Activated CD8-positive, alpha-beta memory T cell treated with anti-CD3 and anti-CD28 coated beads for 36 hours (primary cell): ENCODE data around the gene TINAGL1. TPM values are rescaled to one million over a fixed set of nuclear protein-coding genes. Genes with fewer than 3 reads are reported as not detected.

ENCODE experiments used
- CTCF ChIA-PET: fragments of 350-600 bp; sonication (Branson Sonifier 250); formaldehyde crosslinking; loops from one replicate; lab custom pipeline; 2021; ENCODE audit warnings: antibody characterized with exemption; lab: Charles Lee
- POLR2A ChIA-PET: fragments of 350-600 bp; sonication (Branson Sonifier 250); formaldehyde crosslinking; loops from one replicate; lab custom pipeline; 2021; ENCODE audit warnings: antibody characterized with exemption; lab: Charles Lee
- total RNA-seq, 2 experiments: library from RNA; stranded (reverse); gene quantifications; one replicate each; pipeline ENCODE4 v1.2.3, GENCODE V29; 2021

TINAGL1 gene
- total RNA-seq, 2 experiments from 2014 or later = not detected

DNA sequence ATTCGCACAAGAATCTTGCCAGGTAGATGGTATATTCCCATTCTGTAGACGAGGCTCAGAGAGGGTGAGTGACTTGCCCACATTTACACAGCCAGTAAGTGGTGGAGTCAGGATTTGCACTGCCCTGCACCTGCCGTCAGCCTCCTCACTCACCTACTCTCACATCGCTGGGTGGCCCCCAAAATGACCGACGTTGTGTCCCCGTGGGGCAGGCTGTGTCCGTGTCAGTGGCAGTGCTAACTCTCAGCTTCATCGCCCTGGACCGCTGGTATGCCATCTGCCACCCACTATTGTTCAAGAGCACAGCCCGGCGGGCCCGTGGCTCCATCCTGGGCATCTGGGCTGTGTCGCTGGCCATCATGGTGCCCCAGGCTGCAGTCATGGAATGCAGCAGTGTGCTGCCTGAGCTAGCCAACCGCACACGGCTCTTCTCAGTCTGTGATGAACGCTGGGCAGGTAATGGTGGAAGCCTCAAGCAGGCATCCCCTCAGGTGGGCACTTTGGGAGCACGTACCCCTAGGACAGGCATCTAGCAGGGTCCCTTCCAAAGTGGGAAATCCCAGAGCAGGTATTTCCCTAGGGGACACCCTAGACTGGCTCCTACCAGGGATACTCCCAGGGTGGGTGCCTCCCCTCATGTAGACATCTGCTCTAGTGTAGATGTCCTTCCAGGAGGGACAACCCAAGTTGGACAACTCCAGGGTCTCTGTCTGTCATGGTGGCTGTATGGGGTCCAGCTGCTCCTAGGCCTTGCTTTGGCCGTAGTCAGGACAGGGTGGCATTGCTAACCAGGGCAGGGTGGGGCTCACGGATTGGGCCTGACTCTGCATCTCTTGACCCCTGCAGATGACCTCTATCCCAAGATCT lies 44.5 kb downstream of the TINAGL1 start:
- POLR2A ChIA-PET = no interaction called here

DNA sequence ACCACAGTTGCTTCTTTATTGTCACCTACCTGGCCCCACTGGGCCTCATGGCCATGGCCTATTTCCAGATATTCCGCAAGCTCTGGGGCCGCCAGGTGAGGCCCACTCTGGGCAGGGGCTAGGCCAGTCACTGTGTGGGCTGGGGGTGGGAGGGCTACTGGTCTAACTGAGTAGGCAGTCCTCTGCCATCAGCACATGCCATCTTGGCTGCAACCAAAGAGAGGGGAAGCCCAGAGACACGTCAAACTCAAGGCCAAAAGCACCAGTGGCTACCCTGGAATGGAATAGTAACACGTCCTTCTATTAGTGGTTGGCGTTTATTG lies 45.1 kb downstream of the TINAGL1 start:
- POLR2A ChIA-PET = no interaction called here
- CTCF ChIA-PET = interaction anchor here (0.5 kb wide), 1 partner anchor 23 kb away, joined by 3 read pairs; the partner anchor contains the start of gene PEF1

More for the DNA sequence above, 44.5 kb downstream of the TINAGL1 start:
- CTCF ChIA-PET = interaction anchor here (0.5 kb wide), 1 partner anchor 24 kb away, joined by 3 read pairs; the partner anchor contains the start of gene PEF1

DNA sequence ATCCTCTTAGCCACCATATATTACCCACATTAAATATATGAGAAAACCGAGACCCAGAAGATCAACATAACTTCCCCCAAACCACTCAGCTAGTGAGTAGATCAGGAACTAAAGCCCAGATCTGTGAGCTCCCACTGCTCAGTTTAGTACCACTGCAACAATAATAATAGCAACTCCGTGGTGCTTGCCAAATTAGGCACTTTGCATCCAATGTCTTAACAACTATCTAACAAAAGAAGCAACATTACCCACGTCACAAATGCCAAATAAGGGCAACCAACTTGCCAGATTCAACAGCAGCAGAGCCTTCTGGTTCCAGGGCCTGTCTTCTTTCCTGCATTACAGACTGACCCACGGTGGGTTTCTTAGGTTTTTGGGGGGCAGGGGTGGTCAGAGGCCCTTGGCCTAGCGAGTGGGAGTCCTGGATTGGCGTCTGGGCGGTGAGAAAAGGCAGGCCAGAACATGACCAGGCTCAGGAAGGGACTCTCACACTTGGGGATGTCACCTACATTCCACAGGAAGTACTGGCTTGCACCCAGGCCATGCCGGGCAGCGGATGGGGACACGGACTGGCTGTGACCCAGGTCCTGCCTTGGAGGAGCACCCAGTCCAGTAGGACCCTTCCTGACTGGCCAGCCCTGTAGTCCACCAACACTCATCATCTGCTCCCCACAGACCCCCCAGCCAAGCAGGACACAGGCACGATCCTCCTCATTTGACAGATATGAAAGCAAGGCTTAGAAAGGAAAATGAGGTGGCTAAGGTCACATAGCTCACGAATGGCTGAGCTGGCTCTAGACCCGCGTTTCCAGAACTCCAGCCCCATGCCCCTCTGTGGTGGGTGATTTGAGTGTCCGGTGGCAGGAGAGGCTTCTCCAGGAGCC lies 45.8 kb downstream of the TINAGL1 start:
- CTCF ChIA-PET = interaction anchor here (0.5 kb wide), 1 partner anchor 23 kb away, joined by 3 read pairs; the partner anchor contains the start of gene PEF1

GRCh38 chr1:31623365-31623764 lies 47.0 kb downstream of the TINAGL1 start:
- POLR2A ChIA-PET = interaction anchor here (0.6 kb wide), 1 partner anchor 166 kb away, joined by 3 read pairs; no protein-coding TSS in a partner anchor
- CTCF ChIA-PET = no interaction called here

More for the DNA sequence above, 45.8 kb downstream of the TINAGL1 start:
- POLR2A ChIA-PET = no interaction called here

DNA sequence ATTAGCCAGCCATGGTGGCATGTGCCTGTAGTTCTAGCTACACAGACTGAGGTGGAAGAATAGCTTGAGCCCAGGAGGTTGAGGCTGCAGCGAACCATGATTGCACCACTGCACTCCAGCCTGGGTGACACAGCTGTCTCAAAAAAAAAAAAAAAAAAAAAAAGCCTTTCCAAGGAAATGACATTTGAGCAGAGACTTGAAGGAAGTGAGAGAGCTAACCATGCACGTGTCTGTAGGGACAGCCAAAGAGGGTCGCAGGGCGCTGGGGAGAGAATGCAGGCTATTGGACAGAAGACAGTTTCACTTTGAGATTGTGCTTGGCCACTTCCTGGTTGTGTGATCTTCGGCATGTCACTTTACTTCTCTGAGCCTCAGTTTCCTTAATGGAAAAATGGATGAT lies 48.0 kb downstream of the TINAGL1 start:
- ChIA-PET CTCF (no interaction called here), POLR2A (no interaction called here)

DNA sequence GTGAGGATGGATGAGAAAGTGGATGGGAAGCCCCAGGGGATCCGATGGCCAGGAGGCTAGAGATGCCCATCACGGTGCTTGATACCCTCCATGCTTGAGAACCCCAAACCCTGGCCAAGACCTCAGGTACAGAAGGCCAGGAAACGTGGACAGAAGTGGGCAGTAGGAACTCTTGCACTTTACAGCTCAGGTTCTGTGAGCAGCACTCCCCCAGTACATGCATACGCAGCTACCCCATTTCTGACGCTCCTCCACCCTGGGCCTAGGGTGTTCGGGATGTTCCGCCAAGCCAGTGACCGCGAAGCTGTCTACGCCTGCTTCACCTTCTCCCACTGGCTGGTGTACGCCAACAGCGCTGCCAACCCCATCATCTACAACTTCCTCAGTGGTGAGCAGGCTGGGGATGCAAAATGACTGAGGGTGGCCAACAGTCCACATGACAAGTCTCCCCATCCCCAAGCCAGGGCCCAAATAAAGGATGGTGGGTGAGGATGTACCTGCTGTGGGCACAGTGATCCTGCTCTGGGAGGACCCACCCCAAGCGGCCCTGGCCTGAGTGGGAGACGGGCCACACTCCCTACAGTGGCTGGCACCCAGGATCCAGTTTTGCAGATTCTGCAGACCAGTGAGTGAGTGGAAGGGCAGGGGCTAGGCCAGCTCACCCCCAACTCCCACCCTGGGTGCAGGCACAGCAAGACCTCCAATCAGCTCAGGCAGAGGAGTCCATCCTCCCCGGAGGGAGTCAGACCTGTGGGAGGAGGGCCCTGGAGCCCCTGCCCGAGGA lies 48.6 kb downstream of the TINAGL1 start:
- POLR2A ChIA-PET = no interaction called here
- CTCF ChIA-PET = no interaction called here

DNA sequence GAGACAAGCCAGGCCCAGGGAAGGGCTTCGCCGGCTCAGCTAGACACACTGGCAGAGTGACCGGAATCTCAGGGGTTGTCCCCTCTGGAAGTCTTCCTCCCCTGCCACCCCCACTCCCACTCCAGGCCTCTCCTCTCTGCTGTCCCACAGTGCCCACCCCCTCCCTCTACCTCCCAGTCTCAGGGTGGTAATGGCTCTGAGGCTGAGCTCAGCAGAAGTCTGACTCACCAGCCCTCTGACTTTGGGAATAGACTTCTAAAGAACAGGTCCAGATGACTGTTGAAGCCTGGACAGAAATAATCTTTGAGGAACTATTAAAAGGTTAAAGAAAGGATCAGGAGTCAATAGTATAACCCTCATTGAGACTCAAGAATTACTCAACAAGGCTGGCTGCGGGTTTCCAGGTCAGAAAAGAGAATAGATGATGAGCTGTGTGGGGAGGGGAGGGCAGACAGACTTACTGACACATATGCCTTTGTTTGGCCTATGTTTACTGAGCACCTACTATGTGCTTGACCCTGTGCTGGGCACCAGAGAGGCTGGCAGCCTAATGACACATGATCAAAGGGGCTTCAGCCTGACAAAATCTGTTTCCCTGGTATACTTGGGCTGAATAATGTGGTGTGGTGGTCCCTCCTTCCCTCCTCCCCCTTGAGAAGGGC lies 49.4 kb downstream of the TINAGL1 start:
- CTCF ChIA-PET = no interaction called here
- POLR2A ChIA-PET = no interaction called here

DNA sequence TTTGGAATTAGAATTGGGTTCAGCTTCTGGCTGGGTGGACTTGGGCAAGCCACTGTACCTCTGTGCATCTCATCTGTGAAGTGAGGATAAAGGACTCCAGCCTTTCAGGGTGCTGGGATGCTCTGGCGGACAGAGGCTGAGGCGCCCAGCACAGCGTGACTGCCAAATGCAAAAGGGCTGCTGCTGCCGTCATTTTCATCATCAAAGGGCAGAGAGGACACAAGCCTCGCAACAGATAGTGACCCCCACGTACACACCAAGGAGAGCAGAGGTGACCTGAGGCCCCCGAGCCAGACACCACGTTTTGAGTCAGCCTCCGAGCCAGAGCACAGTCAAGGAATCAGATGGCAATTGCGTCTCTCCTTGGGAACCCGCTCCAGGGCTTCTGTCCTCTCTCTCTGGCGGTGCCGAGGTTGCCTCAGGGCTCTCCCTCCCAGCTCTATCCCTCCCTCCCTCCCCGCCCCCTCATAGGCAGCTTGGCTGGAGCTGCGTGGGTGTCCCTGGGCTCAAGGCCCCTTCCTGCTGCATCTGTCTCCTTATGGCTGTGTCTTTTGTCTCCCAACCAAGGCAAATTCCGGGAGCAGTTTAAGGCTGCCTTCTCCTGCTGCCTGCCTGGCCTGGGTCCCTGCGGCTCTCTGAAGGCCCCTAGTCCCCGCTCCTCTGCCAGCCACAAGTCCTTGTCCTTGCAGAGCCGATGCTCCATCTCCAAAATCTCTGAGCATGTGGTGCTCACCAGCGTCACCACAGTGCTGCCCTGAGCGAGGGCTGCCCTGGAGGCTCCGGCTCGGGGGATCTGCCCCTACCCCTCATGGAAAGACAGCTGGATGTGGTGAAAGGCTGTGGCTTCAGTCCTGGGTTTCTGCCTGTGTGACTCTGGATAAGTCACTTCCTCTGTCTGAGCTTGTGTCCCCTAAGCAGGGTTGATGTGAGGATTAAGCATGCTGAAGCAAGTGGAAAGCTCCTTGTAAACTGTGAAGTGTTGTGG lies 50.2 kb downstream of the TINAGL1 start:
- POLR2A ChIA-PET = interaction anchor here (0.7 kb wide), 1 partner anchor 150 kb away, joined by 4 read pairs; no protein-coding TSS in a partner anchor

GRCh38 chr1:31627301-31627929 lies 51.1 kb downstream of the TINAGL1 start:
- CTCF ChIA-PET = no interaction called here
- POLR2A ChIA-PET = no interaction called here

More for the DNA sequence above, 50.2 kb downstream of the TINAGL1 start:
- CTCF ChIA-PET = no interaction called here

GRCh38 chr1:31627930-31628559 lies 51.7 kb downstream of the TINAGL1 start:
- ChIA-PET CTCF (no interaction called here), POLR2A (no interaction called here)

DNA sequence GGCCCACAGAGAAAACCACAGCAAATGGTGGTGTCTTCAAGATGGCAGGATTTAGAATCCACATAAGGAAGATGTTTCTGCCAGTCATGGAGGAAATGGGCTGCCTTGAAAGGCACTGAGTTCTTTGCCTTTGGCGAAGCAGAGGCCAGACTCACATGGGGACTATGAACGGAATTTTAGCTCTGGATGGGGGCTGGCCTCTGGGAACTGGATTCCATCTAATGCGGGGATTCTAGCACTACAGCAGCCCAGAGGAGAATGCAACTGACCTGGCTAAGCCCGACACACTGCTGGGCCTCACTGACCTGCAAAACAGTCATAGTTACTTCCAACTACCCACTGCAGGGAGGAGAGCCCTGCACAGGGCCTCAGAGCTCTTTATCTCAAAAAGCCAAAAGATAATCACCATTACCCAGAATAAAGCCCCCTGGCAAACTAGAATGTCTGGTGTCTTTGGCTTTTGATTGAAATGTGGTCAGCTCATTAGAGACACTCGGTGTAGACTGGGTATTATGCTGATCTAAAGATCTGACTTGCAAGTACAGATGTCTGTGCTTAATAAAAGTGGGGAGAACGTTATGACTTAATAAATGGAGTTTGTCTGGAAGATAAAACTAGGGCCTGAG lies 52.7 kb downstream of the TINAGL1 start:
- ChIA-PET CTCF (interaction anchor here (1.1 kb wide), 1 partner anchor 160 kb away, joined by 4 read pairs; no protein-coding TSS in a partner anchor), POLR2A (no interaction called here)

GRCh38 chr1:31632649-31633048 lies 56.3 kb downstream of the TINAGL1 start:
- POLR2A ChIA-PET = no interaction called here
- CTCF ChIA-PET = interaction anchor here (1.1 to 1.5 kb wide), 3 partner anchors 10 to 27 kb away, joined by 3 to 4 read pairs (median 3); no protein-coding TSS in a partner anchor

- POLR2A ChIA-PET = no interaction called here
- CTCF ChIA-PET = interaction anchor here (1.1 to 2.8 kb wide), 4 partner anchors 10 to 26 kb away, joined by 3 to 10 read pairs (median 4); no protein-coding TSS in a partner anchor
These were observed 56.8 kb downstream of the TINAGL1 start for GRCh38 chr1:31633117-31633516.
